Right ventricle myocardium superior (tissue), 1 donor: ENCODE results near the gene DCXR. TPM values are rescaled to one million over a fixed set of nuclear protein-coding genes. Genes with fewer than 3 reads are reported as not detected.

Source experiments
- ATAC-seq: fragments of 200-7000 bp; cut with Tn5 transposase; one replicate; pipeline ENCODE4 v1.9.1; 2020; ENCODE audit warnings: mild to moderate bottlenecking; ENCODE audit not compliant: poor library complexity
- DNase-seq: peaks from one replicate; pipeline ENCODE4 v3.0.0-alpha.2; 2020
- intact Hi-C: fragments of 100-400 bp; cut with DNase I; formaldehyde crosslinking; loops from one replicate; pipeline ENCODE4 v1.11.2; 2022
- total RNA-seq: library from RNA; stranded (reverse); fragmentation: NEBNext Ultra II Directional; extraction: Animal tissue kit (Norgen Biotek cat#: 25700); gene quantifications from one replicate; pipeline ENCODE4 v1.2.1, GENCODE V29; 2021
- donor health status: DM: no; HTN: yes; CAD: no; lungs with severe emphysema.

Gene DCXR
- total RNA-seq, 1 donor from 2014 or later = 178 TPM

GRCh38 chr17:82058855-82059249, 21.4 kb upstream of the DCXR start:
- DNase-seq = no peak

GRCh38 chr17:82058230-82058854, 20.8 kb upstream of the DCXR start:
- DNase-seq (no peak), ATAC-seq (no peak)
- intact Hi-C loops = no loop called here

More at GRCh38 chr17:82058855-82059249, 21.4 kb upstream of the DCXR start:
- intact Hi-C loops = no loop called here
- no peak for ATAC-seq

GRCh38 chr17:82056729-82057621, 19.5 kb upstream of the DCXR start:
- intact Hi-C loops = no loop called here
- no peak for DNase-seq
- no peak for ATAC-seq

- intact Hi-C loops = no loop called here
- DNase-seq (no peak), ATAC-seq (no peak)
Measured at GRCh38 chr17:82055965-82056728, 18.6 kb upstream of the DCXR start.

- ATAC-seq (no peak), DNase-seq (no peak)
- intact Hi-C loops = no loop called here
Measured at GRCh38 chr17:82055023-82055964, 17.8 kb upstream of the DCXR start.

- ATAC-seq (no peak), DNase-seq (no peak)
- intact Hi-C loops = no loop called here
Measured at GRCh38 chr17:82054351-82055022, 17.0 kb upstream of the DCXR start.

- ATAC-seq (no peak), DNase-seq (no peak)
- intact Hi-C loops = no loop called here
Measured at GRCh38 chr17:82053556-82054263, 16.2 kb upstream of the DCXR start.

- ATAC-seq = no peak
- no peak for DNase-seq
- intact Hi-C loops = no loop called here
Measured at GRCh38 chr17:82053130-82053529, 15.6 kb upstream of the DCXR start.

GRCh38 chr17:82052638-82053059, 15.2 kb upstream of the DCXR start:
- no peak for DNase-seq
- intact Hi-C loops = no loop called here
- ATAC-seq = no peak

GRCh38 chr17:82051776-82052637, 14.5 kb upstream of the DCXR start, which contains the start of the genes GPS1 and RFNG:
GPS1 (plus strand) TSS chr17:82051898; CDS start chr17:82051932, 34 bp downstream.
RFNG (minus strand) TSS chr17:82051811; CDS start chr17:82051766, 45 bp downstream.
- ATAC-seq = peak; percentile 83
- DNase-seq = peak; percentile 89
- intact Hi-C loops = no loop called here

- DNase-seq (no peak), ATAC-seq (peak; percentile 7)
- intact Hi-C loops = no loop called here
Measured at GRCh38 chr17:82050761-82051641, 13.5 kb upstream of the DCXR start.

- intact Hi-C loops = no loop called here
- ATAC-seq = no peak
- DNase-seq = no peak
Measured at GRCh38 chr17:82050152-82050760, 12.8 kb upstream of the DCXR start.

GRCh38 chr17:82049521-82049971, 12.0 kb upstream of the DCXR start:
- DNase-seq = no peak
- ATAC-seq = no peak
- intact Hi-C loops = no loop called here

- intact Hi-C loops = no loop called here
- ATAC-seq = no peak
- no peak for DNase-seq
Measured at GRCh38 chr17:82049106-82049505, 11.6 kb upstream of the DCXR start.

- DNase-seq (no peak), ATAC-seq (no peak)
- intact Hi-C loops = no loop called here
Measured at GRCh38 chr17:82048571-82048971, 11.1 kb upstream of the DCXR start.
